OCI-LY7 (cell line): Measurements from ENCODE around the gene PI4K2A. TPM values are rescaled to one million over a fixed set of nuclear protein-coding genes. Genes with fewer than 3 reads are reported as not detected.

Experiments used
- BruUV-seq: library from RNA; stranded (reverse); fragments of 400-500 nt; replicated peaks from 2 replicates; lab custom pipeline; 2021; lab: Mats Ljungman, UMichigan
- CTCF ChIA-PET: fragments of 300-600 bp; sonication (Branson Sonifier 250); formaldehyde crosslinking; loops from one replicate; lab custom pipeline; 2022; ENCODE audit warnings: antibody characterized with exemption; ENCODE audit not compliant: unreplicated experiment; lab: Charles Lee
- POLR2A ChIA-PET: fragments of 300-600 bp; sonication (Branson Sonifier 250); formaldehyde crosslinking; loops from one replicate; lab custom pipeline; 2022; ENCODE audit warnings: antibody characterized with exemption; lab: Charles Lee
- DNase-seq: peaks from one replicate; pipeline ENCODE4 v3.0.0-alpha.2; 2015; ENCODE audit warnings: low spot score
- H2AFZ ChIP-seq: fragments of 200-600 bp; sonication (generic), shearing (Covaris generic); 2 replicates; pipeline ENCODE4 v1.6.1; 2014; ENCODE audit warnings: mild to moderate bottlenecking, antibody characterized with exemption, low read length, moderate library complexity
- H3K27ac ChIP-seq: fragments of 200-600 bp; sonication (generic); 2 replicates; pipeline ENCODE4 v1.5.1; 2014; ENCODE audit warnings: mixed run types, low read depth, mild to moderate bottlenecking, moderate library complexity, low read length, inconsistent platforms; ENCODE audit not compliant: poor library complexity, severe bottlenecking
- H3K36me3 ChIP-seq: fragments of 200-600 bp; sonication (generic); 2 replicates; pipeline ENCODE4 v1.6.1; 2014; ENCODE audit warnings: mild to moderate bottlenecking, antibody characterized with exemption, low read length, moderate library complexity, mixed read lengths; ENCODE audit not compliant: insufficient read depth
- H3K4me1 ChIP-seq: fragments of 200-600 bp; sonication (generic); 2 replicates; pipeline ENCODE4 v1.5.1; 2014; ENCODE audit warnings: mild to moderate bottlenecking, low read length; ENCODE audit not compliant: insufficient read depth, poor library complexity, severe bottlenecking
- H3K4me2 ChIP-seq: fragments of 200-600 bp; sonication (generic); 2 replicates; pipeline ENCODE4 v1.6.1; 2014; ENCODE audit warnings: mild to moderate bottlenecking, low read length
- H3K4me3 ChIP-seq: fragments of 200-600 bp; sonication (generic); 2 replicates; pipeline ENCODE4 v1.5.1; 2014; ENCODE audit warnings: mild to moderate bottlenecking, low read depth, low read length; ENCODE audit not compliant: poor library complexity, severe bottlenecking
- H3K79me2 ChIP-seq: fragments of 200-600 bp; sonication (generic); 2 replicates; pipeline ENCODE4 v1.6.1; 2016; ENCODE audit warnings: low read depth, mild to moderate bottlenecking, low read length, moderate library complexity, mixed read lengths; ENCODE audit not compliant: insufficient read depth
- H3K9me2 ChIP-seq: fragments of 200-600 bp; sonication (generic); 2 replicates; pipeline ENCODE4 v1.6.1; 2016; ENCODE audit warnings: mild to moderate bottlenecking, low read length, mixed read lengths; ENCODE audit not compliant: insufficient read depth
- H3K9me3 ChIP-seq: fragments of 200-600 bp; sonication (generic); 2 replicates; pipeline ENCODE4 v1.6.1; 2014; ENCODE audit warnings: mild to moderate bottlenecking, mixed run types, low read length, mixed read lengths
- H4K20me1 ChIP-seq: fragments of 200-600 bp; sonication (generic); 2 replicates; pipeline ENCODE4 v1.6.1; 2014; ENCODE audit warnings: mild to moderate bottlenecking, antibody characterized with exemption, low read length, moderate library complexity, mixed read lengths; ENCODE audit not compliant: insufficient read depth
- EZH2phosphoT487 ChIP-seq: fragments of 200-600 bp; sonication (generic); IDR thresholded peaks from 2 replicates; pipeline ENCODE4 v1.6.1; 2018; ENCODE audit warnings: low read depth, borderline replicate concordance, mild to moderate bottlenecking, mixed run types, antibody characterized with exemption, low read length, moderate library complexity, mixed read lengths
- intact Hi-C: fragments of 100-400 bp; cut with micrococcal nuclease; formaldehyde crosslinking; loops from one replicate; pipeline ENCODE4 v1.10.0; 2022; ENCODE audit not compliant: unreplicated experiment
- total RNA-seq, 2 experiments: library from RNA; depleted of rRNA in 1 of 2; stranded (reverse); fragments of >200 nt in 1 of 2; shearing (Covaris generic) in 1 of 2; gene quantifications; 2 replicates each; pipeline ENCODE4 v1.2.3, GENCODE V29; 2014 to 2022
- TF ChIP-seq, protein P1 (sequence below): fragments of 200-600 bp; sonication (generic); conservative IDR thresholded peaks from 2 replicates; pipeline ENCODE4 v1.5.1; 2014; ENCODE audit warnings: mild to moderate bottlenecking, antibody characterized with exemption, low read length, moderate library complexity, mixed read lengths

PI4K2A gene
- total RNA-seq, 2 experiments from 2014 or later = 9.2 to 12.7 TPM

DNA sequence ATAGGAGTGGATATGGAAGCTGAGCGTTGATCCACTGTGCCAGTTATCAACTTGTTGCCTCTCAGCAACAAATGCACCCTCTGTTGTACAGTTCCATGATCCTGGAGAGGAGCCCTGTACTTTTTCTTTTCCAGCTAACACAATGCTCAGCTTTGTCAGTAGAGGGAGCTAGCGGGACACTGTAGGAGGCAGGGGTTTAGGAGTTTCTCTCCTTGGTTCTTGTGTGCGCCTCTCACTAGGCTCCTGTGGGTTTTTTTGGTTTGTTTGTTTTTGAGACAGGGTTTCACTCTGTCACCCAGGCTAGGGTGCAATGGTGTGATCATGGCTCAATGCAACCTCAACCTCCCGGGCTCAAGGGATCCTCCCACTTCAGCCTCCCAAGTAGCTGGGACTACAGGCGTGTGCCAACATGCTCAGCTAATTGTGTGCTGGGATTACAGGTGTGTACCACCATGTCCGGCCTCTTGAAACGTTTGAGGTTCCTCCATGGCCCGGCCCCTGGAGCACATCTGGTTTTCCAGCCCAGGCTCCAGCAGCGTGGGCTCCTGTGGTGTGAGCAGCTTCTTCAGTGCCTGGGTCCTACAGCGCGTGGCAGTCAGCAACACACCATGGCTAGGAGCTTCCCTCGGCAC lies 61.1 kb downstream of the PI4K2A start:
- no peak for TF ChIP-seq EZH2phosphoT487
- TF ChIP-seq, protein P1, sequence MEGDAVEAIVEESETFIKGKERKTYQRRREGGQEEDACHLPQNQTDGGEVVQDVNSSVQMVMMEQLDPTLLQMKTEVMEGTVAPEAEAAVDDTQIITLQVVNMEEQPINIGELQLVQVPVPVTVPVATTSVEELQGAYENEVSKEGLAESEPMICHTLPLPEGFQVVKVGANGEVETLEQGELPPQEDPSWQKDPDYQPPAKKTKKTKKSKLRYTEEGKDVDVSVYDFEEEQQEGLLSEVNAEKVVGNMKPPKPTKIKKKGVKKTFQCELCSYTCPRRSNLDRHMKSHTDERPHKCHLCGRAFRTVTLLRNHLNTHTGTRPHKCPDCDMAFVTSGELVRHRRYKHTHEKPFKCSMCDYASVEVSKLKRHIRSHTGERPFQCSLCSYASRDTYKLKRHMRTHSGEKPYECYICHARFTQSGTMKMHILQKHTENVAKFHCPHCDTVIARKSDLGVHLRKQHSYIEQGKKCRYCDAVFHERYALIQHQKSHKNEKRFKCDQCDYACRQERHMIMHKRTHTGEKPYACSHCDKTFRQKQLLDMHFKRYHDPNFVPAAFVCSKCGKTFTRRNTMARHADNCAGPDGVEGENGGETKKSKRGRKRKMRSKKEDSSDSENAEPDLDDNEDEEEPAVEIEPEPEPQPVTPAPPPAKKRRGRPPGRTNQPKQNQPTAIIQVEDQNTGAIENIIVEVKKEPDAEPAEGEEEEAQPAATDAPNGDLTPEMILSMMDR = peak; percentile 93
- intact Hi-C loops = no loop called here
- ChIA-PET CTCF (interaction anchor here (0.7 to 1.2 kb wide), 4 partner anchors 16 to 30 kb away, joined by 3 to 5 read pairs (median 4); no protein-coding TSS in a partner anchor), POLR2A (interaction anchor here (0.9 to 1.3 kb wide), 2 partner anchors 33 to 35 kb away, joined by 3 to 4 read pairs; partner anchors contain the start of gene ZFYVE27)
- Histone ChIP-seq H4K20me1 (no peaks in the 10 kb centered on the region), H3K4me3 (no peak overlapping the region), H3K36me3 (no peaks in the 10 kb centered on the region), H3K9me2 (no peaks in the 10 kb centered on the region), H3K27ac (no peak overlapping the region), H2AFZ (no peak overlapping the region), H3K9me3 (no peaks in the 10 kb centered on the region), H3K79me2 (no peaks in the 10 kb centered on the region), H3K4me1 (no peaks in the 10 kb centered on the region), H3K4me2 (no peak overlapping the region)
- peak; percentile 71 for DNase-seq
- BruUV-seq = no TSS peak

DNA sequence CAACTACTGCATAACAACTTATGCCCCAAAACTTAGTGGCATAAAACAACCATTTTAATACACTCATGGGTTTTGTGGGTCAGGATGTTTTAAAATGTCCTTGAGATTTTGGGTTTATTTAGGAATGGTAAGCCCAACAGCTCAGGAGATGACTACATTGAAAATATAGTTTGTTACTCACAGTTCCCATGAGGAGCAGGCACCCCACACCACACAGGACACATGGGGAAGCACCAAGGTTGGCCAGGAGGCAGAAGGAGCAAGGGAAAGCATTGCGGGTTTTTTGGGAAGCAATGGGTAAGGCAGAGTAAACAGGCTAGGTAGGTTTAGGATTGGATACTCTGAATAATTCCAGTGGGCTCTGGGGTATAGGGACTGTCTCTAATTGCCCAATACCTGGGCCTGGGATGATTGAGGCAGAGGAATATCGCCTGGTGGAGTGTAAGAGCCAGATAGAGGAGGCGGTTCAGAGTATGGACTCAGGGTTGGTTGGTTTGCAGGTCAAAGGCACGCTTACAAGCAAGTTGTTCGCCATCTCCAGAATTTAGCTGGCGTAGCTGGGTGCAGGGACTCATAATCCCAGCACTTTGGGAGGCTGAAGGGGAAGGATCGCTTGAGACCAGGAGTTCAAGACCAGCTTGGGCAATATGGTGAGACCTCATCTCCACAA lies 63.1 kb downstream of the PI4K2A start:
- Histone ChIP-seq H3K27ac (no peak overlapping the region), H3K36me3 (no peaks in the 10 kb centered on the region), H3K9me3 (no peaks in the 10 kb centered on the region), H3K4me2 (no peak overlapping the region), H3K79me2 (no peaks in the 10 kb centered on the region), H3K9me2 (no peaks in the 10 kb centered on the region), H2AFZ (no peak overlapping the region), H3K4me1 (no peaks in the 10 kb centered on the region), H4K20me1 (no peaks in the 10 kb centered on the region), H3K4me3 (no peak overlapping the region)
- no TSS peak for BruUV-seq
- ChIA-PET CTCF (no interaction called here), POLR2A (interaction anchor here (1.1 kb wide), 1 partner anchor 16 kb away, joined by 3 read pairs; the partner anchor contains the start of gene AVPI1)
- no peak for DNase-seq
- TF ChIP-seq, protein P1 = no peak
- TF ChIP-seq EZH2phosphoT487 = no peak
- intact Hi-C loops = no loop called here
